Effector memory CD4-positive, alpha-beta T cell (primary cell): ENCODE measurements around the gene TRIM4.

Source experiments
- DNase-seq, 3 donors: peaks; one replicate each; pipeline ENCODE4 v3.0.0-alpha.2; 2020
- H3K27ac ChIP-seq: 2 replicates; pipeline ENCODE4 v1.7.0; 2013; ENCODE audit warnings: mild to moderate bottlenecking, low read length, moderate library complexity; ENCODE audit not compliant: insufficient read depth, poor library complexity, severe bottlenecking
- H3K27me3 ChIP-seq: replicated peaks from 2 replicates; pipeline ENCODE4 v1.7.0; 2013; ENCODE audit warnings: mild to moderate bottlenecking, low read length; ENCODE audit not compliant: insufficient read depth, control insufficient read depth, poor library complexity, severe bottlenecking
- H3K36me3 ChIP-seq: 2 replicates; pipeline ENCODE4 v1.7.0; 2013; ENCODE audit warnings: mild to moderate bottlenecking, low read length, moderate library complexity; ENCODE audit not compliant: control insufficient read depth, insufficient read depth
- H3K4me1 ChIP-seq: 2 replicates; pipeline ENCODE4 v1.7.0; 2013; ENCODE audit warnings: low read length, mild to moderate bottlenecking; ENCODE audit not compliant: control insufficient read depth, insufficient read depth, poor library complexity, severe bottlenecking
- H3K4me3 ChIP-seq: 2 replicates; pipeline ENCODE4 v1.7.0; 2013; ENCODE audit warnings: low read length, low read depth, mild to moderate bottlenecking; ENCODE audit not compliant: insufficient read depth, poor library complexity, severe bottlenecking
- H3K9me3 ChIP-seq: 2 replicates; pipeline ENCODE4 v1.7.0; 2013; ENCODE audit warnings: mild to moderate bottlenecking, low read length, moderate library complexity; ENCODE audit not compliant: control insufficient read depth

The TRIM4 gene

GRCh38 chr7:99923200-99923599 lies 3.9 kb upstream of the TRIM4 start:
- no peak for DNase-seq
- H3K9me3 ChIP-seq: no peaks in the 10 kb centered on the region
- H3K4me1 ChIP-seq: peaks cover 3% of the 10 kb centered on the region
- no peaks in the 10 kb centered on the region for H3K27me3 ChIP-seq
- H3K36me3 ChIP-seq: no peaks in the 10 kb centered on the region
- H3K4me3 ChIP-seq: no peak overlapping the region
- no peak overlapping the region for H3K27ac ChIP-seq

GRCh38 chr7:99920149-99920548 lies 819 bp upstream of the TRIM4 start:
- H3K36me3 ChIP-seq: peaks cover 9% of the 10 kb centered on the region
- H3K4me1 ChIP-seq: peaks cover 18% of the 10 kb centered on the region
- H3K9me3 ChIP-seq: no peaks in the 10 kb centered on the region
- peak overlapping the region; percentile 82 for H3K4me3 ChIP-seq
- peak overlapping the region; percentile 91 for H3K27ac ChIP-seq
- DNase-seq: no peak
- no peaks in the 10 kb centered on the region for H3K27me3 ChIP-seq

- H3K36me3 ChIP-seq: peaks cover 10% of the 10 kb centered on the region
- H3K27ac ChIP-seq: peak overlapping the region; percentile 91
- peaks cover 18% of the 10 kb centered on the region for H3K4me1 ChIP-seq
- H3K4me3 ChIP-seq: peak overlapping the region; percentile 82
- no peaks in the 10 kb centered on the region for H3K9me3 ChIP-seq
- DNase-seq: no peak
- H3K27me3 ChIP-seq: no peaks in the 10 kb centered on the region
These were observed 433 bp upstream of the TRIM4 start for GRCh38 chr7:99919814-99920112.

GRCh38 chr7:99910976-99911375 lies 8.4 kb downstream of the TRIM4 start:
- Histone ChIP-seq H3K27me3 (no peaks in the 10 kb centered on the region), H3K36me3 (peaks cover 55% of the 10 kb centered on the region)

GRCh38 chr7:99901581-99901980 lies 17.7 kb downstream of the TRIM4 start:
- Histone ChIP-seq H3K27me3 (no peaks in the 10 kb centered on the region), H3K4me3 (no peak overlapping the region), H3K36me3 (peaks cover 66% of the 10 kb centered on the region), H3K27ac (no peak overlapping the region), H3K9me3 (no peaks in the 10 kb centered on the region), H3K4me1 (no peaks in the 10 kb centered on the region)
- no peak for DNase-seq

More at GRCh38 chr7:99910976-99911375, 8.4 kb downstream of the TRIM4 start:
- Histone ChIP-seq H3K27ac (no peak overlapping the region), H3K4me3 (no peak overlapping the region), H3K9me3 (no peaks in the 10 kb centered on the region), H3K4me1 (no peaks in the 10 kb centered on the region)
- DNase-seq: no peak

- no peak for DNase-seq
- H3K4me3 ChIP-seq: no peak overlapping the region
- H3K27ac ChIP-seq: no peak overlapping the region
- no peaks in the 10 kb centered on the region for H3K9me3 ChIP-seq
- no peaks in the 10 kb centered on the region for H3K27me3 ChIP-seq
- H3K36me3 ChIP-seq: peaks cover 50% of the 10 kb centered on the region
- H3K4me1 ChIP-seq: no peaks in the 10 kb centered on the region
These were observed 19.4 kb downstream of the TRIM4 start for GRCh38 chr7:99899830-99900519.

- Histone ChIP-seq H3K36me3 (peaks cover 43% of the 10 kb centered on the region), H3K9me3 (no peaks in the 10 kb centered on the region), H3K27ac (no peak overlapping the region), H3K4me1 (no peaks in the 10 kb centered on the region), H3K27me3 (no peaks in the 10 kb centered on the region), H3K4me3 (no peak overlapping the region)
- DNase-seq: no peak
These were observed 20.5 kb downstream of the TRIM4 start for GRCh38 chr7:99898836-99899235.

GRCh38 chr7:99898023-99898357 lies 21.3 kb downstream of the TRIM4 start:
- Histone ChIP-seq H3K4me1 (no peaks in the 10 kb centered on the region), H3K27ac (no peak overlapping the region), H3K36me3 (peaks cover 35% of the 10 kb centered on the region), H3K27me3 (no peaks in the 10 kb centered on the region), H3K4me3 (no peak overlapping the region), H3K9me3 (no peaks in the 10 kb centered on the region)
- no peak for DNase-seq

- H3K36me3 ChIP-seq: peaks cover 30% of the 10 kb centered on the region
- no peak overlapping the region for H3K27ac ChIP-seq
- DNase-seq: no peak
- H3K4me1 ChIP-seq: no peaks in the 10 kb centered on the region
- H3K27me3 ChIP-seq: no peaks in the 10 kb centered on the region
- H3K4me3 ChIP-seq: no peak overlapping the region
- no peaks in the 10 kb centered on the region for H3K9me3 ChIP-seq
These were observed 21.9 kb downstream of the TRIM4 start for GRCh38 chr7:99897322-99898022.

- Histone ChIP-seq H3K4me1 (no peaks in the 10 kb centered on the region), H3K4me3 (no peak overlapping the region), H3K27me3 (no peaks in the 10 kb centered on the region), H3K9me3 (no peaks in the 10 kb centered on the region), H3K27ac (no peak overlapping the region), H3K36me3 (peaks cover 25% of the 10 kb centered on the region)
- DNase-seq: no peak
These were observed 24.6 kb downstream of the TRIM4 start for GRCh38 chr7:99894738-99895137.
